GM12875 (cell line): ENCODE data around the gene HIVEP1.

Experiments used
- H3K4me3 ChIP-seq: one replicate; pipeline ENCODE4 v1.5.1; 2011; ENCODE audit warnings: low read depth, low read length, control low read depth
- TF ChIP-seq, protein P1 (sequence below): IDR thresholded peaks from 2 replicates; pipeline ENCODE4 v1.5.1; 2011; ENCODE audit warnings: low read depth, mild to moderate bottlenecking, control low read depth, inconsistent platforms, low read length, moderate library complexity, borderline replicate concordance; ENCODE audit not compliant: insufficient read depth

Gene HIVEP1

DNA sequence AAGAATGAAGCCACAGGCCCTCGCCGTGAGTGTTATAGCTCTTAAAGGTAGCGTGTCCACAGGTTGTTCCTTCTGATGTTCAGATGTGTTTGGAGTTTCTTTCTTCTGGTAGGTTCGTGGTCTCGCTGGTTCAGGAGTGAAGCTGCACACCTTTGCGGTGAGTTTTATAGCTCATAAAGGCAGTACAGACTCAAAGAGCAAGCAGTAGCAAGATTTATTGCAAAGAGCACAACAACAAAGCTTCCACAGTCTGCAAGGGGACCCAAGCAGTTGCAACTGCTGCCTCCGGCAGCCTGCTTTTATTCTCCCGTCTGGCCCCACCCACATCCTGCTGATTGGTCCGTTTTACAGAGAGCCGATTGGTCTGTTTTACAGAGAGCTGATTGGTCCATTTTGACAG lies 5.2 kb downstream of the HIVEP1 start:
- TF ChIP-seq, protein P1, sequence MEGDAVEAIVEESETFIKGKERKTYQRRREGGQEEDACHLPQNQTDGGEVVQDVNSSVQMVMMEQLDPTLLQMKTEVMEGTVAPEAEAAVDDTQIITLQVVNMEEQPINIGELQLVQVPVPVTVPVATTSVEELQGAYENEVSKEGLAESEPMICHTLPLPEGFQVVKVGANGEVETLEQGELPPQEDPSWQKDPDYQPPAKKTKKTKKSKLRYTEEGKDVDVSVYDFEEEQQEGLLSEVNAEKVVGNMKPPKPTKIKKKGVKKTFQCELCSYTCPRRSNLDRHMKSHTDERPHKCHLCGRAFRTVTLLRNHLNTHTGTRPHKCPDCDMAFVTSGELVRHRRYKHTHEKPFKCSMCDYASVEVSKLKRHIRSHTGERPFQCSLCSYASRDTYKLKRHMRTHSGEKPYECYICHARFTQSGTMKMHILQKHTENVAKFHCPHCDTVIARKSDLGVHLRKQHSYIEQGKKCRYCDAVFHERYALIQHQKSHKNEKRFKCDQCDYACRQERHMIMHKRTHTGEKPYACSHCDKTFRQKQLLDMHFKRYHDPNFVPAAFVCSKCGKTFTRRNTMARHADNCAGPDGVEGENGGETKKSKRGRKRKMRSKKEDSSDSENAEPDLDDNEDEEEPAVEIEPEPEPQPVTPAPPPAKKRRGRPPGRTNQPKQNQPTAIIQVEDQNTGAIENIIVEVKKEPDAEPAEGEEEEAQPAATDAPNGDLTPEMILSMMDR, result no peak
- no peak overlapping the region for H3K4me3 ChIP-seq

DNA sequence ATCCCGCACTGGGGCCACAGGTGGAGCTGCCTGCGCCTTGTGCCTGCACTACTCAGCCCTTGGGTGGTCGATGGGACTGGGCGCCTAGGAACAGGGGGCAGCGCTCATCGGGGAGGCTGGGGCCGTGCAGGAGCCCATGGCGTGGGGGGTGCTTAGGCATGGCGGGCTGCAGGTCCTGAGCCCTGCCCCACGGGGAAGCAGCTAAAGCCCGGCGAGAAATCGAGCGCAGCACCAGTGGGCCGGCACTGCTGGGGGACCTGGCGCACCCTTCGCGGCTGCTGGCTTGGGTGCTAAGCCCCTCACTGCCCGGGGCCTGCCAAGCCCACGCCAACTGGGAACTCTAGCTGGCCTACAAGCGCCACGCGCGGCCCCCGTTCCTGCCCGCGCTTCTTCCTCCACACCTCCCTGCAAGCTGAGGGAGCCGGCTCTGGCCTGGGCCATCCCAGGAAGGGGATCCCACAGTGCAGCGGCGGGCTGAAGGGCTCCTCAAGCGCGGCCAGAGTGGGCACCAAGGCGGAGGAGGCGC lies 5.8 kb downstream of the HIVEP1 start:
- no peak overlapping the region for H3K4me3 ChIP-seq
- TF ChIP-seq, protein P1, result no peak

DNA sequence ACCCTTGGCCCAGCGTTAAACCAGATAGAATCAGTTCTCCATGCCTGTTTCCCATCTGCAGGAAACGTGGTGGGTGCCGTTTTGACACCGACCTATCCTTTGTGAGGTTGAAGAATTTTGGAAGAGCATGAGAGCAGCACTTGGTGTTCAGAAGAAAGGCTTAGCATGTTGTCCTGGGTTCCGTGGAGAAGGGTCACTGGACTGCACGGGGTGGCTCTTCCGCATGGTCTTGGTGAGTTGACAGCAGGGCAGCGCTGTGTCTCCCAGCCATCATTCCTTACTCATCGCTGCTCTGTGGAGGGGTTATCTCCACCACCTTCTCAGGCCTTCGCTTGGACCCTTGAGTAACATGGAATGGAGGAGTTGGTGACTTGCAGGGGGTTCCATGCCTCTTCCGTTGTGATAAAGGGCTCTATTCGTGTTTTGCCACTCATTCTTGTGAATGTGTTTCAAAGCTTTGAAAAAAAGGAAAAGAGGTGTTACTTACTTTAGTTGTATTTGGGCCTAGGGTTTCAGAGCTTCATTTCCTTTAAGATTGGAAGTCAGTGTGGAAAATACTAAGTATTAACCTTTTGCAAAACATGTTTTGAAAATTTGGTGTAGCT lies 8.2 kb downstream of the HIVEP1 start:
- H3K4me3 ChIP-seq, result no peak overlapping the region
- TF ChIP-seq, protein P1, result no peak

DNA sequence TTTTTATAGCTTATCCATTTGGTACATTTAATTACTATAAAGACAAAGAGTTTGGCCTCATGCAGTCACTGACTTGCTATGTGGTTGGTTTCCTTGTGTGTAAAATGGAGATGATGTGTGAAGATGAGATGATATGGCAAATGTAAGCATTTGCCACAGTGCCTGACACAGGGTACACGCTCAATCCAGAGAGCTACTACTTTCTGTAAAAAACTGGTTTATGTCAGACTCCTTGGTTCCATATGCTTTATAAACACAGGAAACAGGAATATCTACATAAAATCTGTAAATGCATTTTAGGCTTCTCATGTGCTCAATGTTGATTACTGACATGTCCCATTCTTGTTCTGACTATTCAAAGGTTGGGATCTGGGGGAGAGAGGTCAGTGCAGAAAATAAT lies 10.4 kb downstream of the HIVEP1 start:
- TF ChIP-seq, protein P1, result no peak
- H3K4me3 ChIP-seq, result no peak overlapping the region

DNA sequence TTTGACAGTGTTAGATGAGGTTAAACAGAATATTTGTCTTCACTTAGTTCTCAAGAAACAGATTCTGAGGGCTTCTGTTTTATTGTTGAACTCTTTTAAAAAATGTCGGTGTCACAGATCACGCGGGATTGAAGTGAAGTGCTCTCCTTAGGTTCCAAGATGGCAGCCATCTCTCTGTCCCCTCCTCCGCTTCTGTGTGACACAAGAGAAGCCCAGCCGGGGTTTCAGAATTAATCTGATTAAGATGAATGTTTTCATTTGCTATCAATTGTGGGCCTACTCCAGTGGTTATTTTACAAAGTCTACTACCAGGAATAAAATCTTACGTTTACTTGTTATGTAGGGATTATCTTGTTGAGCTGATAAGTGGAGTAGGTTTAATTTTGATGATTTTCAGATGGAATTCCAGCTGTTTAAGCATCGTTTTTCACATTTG lies 10.9 kb downstream of the HIVEP1 start:
- TF ChIP-seq, protein P1, result no peak
- no peak overlapping the region for H3K4me3 ChIP-seq

DNA sequence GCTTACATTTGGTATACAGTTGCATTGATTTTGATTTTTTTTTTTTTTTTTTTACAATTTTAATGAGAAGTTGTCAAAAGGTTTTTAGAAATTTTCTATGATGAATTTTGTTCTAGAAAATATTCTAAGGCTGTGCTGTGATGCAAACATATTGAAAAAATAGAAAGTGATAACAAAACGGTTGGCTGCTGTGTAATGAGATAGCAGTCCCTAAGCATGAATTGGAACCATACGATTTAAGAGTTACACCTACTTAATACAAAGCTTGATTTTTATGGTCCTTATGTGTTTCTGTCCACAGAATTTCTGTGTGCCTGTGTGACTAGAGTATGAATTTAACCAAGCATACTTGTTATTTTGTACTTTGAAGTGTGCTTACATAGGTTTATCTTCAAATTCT lies 12.1 kb downstream of the HIVEP1 start:
- no peak overlapping the region for H3K4me3 ChIP-seq
- TF ChIP-seq, protein P1, result no peak

DNA sequence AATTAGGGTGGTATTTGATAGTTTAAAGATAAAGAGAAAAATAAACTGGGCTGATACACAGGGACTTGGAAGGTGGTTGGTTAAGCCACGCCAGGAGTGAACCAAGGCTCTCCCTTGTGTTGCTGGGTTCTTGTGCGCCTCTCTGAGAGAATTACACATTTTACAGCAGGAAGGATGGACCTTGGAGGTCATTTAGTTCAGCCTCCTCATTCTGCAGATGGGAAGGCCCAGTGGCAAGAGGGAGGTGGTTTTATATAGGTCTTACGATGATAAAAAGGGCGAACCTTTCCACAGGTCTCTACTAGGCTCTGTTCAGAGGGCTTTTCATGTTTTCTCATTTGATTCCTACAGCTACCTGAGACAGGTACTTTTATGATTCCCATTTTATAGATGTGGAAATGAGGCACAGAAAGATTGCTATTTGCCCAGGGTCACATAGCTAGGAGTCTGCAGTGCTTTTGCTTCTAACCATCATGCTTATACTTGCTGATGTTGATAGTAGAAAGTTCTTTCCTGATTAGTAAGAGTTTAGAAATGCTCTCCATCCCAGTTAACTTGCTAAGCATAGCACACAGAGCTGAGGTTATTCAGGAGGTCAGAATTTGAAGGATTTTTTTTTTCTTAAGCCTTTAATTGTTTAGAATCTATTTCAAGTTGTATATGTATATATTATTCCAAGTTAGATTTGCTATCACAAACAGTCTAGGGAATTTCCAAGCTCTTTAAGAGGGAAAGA lies 12.8 kb downstream of the HIVEP1 start:
- TF ChIP-seq, protein P1, result no peak
- no peak overlapping the region for H3K4me3 ChIP-seq
